Type B pancreatic cell (in vitro differentiated cells): ENCODE data around the gene PHLDA3. TPM values are rescaled to one million over a fixed set of nuclear protein-coding genes. Genes with fewer than 3 reads are reported as not detected.
"Not testable (repeated sequence)": the region's sequence is repeated elsewhere in the genome, so short reads cannot be mapped to it uniquely, and the experiment has no call there.

ENCODE experiments used
- DNase-seq: peaks from one replicate; pipeline ENCODE4 v3.0.0; 2021; ENCODE audit warnings: mixed read lengths; ENCODE audit not compliant: unreplicated experiment; ENCODE audit errors: extremely low spot score
- H3K27ac Mint-ChIP-seq: 2 replicates; pipeline ENCODE4 v1.8.0; 2021; ENCODE audit warnings: mild to moderate bottlenecking, mixed read lengths
- H3K27me3 Mint-ChIP-seq: 2 replicates; pipeline ENCODE4 v1.8.0; 2021; ENCODE audit warnings: mixed read lengths
- H3K36me3 Mint-ChIP-seq: 2 replicates; pipeline ENCODE4 v1.8.0; 2021; ENCODE audit warnings: mixed read lengths
- H3K4me1 Mint-ChIP-seq: one replicate; pipeline ENCODE4 v1.8.0; 2021; ENCODE audit warnings: mixed read lengths; ENCODE audit not compliant: unreplicated experiment
- H3K4me3 Mint-ChIP-seq: 2 replicates; pipeline ENCODE4 v1.8.0; 2021; ENCODE audit warnings: mild to moderate bottlenecking, mixed read lengths
- H3K9me3 Mint-ChIP-seq: 2 replicates; pipeline ENCODE4 v1.8.0; 2021; ENCODE audit warnings: mixed read lengths
- CTCF ChIP-seq: fragments of 200-600 bp; sonication (generic); conservative IDR thresholded peaks from 2 replicates; pipeline ENCODE4 v1.5.0; 2021; ENCODE audit warnings: antibody characterized with exemption, mild to moderate bottlenecking
- total RNA-seq: library from RNA; stranded (reverse); gene quantifications from 2 replicates; pipeline ENCODE4 v1.2.1, GENCODE V29; 2021; ENCODE audit warnings: low replicate concordance

The PHLDA3 gene
- total RNA-seq, 1 donor from 2014 or later = 59.3 TPM

DNA sequence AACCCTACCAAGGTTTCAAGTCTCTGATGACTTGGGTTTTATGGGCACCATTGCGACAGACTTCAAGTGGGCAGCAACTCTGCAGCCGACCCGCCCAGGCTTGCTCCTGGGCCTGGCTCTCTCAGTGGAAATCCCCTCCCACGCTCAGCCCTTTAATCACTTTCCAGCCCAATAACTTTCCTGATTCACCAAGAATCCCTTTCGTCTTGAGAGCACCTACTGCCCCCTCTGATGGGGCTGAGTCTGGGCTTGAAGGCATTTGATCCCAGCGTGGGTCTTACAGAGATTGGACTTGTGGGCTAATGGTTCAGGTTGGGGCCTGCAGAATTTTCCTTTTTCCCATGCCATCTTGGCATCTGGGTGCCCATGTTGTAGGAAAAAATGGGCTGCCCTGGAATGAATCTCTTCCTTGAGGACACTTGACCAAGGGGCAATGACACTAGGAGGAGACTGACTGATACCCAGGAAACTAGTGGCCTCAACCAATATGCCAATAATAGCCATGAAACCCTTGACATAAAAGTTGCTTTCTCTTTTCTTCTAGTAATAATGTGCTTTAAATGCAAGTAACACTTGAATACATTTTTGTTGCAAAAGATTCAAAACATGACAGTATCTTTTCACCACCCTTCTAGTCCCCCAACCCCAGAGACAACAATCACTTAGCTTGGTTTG lies 7.8 kb upstream of the PHLDA3 start:
- peaks cover 24% of the 10 kb centered on the region for H3K27me3 Mint-ChIP-seq
- H3K4me3 Mint-ChIP-seq = no peak overlapping the region
- H3K36me3 Mint-ChIP-seq = no peaks in the 10 kb centered on the region
- DNase-seq = no peak
- H3K27ac Mint-ChIP-seq = peak overlapping the region; percentile 72
- TF ChIP-seq CTCF = no peak
- H3K4me1 Mint-ChIP-seq = peaks cover 25% of the 10 kb centered on the region
- H3K9me3 Mint-ChIP-seq = peaks cover 4% of the 10 kb centered on the region

GRCh38 chr1:201475915-201476669 lies 7.1 kb upstream of the PHLDA3 start:
- H3K4me1 Mint-ChIP-seq = peaks cover 23% of the 10 kb centered on the region
- peak overlapping the region; percentile 72 for H3K27ac Mint-ChIP-seq
- peaks cover 4% of the 10 kb centered on the region for H3K9me3 Mint-ChIP-seq
- TF ChIP-seq CTCF = no peak
- no peak overlapping the region for H3K4me3 Mint-ChIP-seq
- H3K27me3 Mint-ChIP-seq = peaks cover 21% of the 10 kb centered on the region
- DNase-seq = no peak
- H3K36me3 Mint-ChIP-seq = no peaks in the 10 kb centered on the region

DNA sequence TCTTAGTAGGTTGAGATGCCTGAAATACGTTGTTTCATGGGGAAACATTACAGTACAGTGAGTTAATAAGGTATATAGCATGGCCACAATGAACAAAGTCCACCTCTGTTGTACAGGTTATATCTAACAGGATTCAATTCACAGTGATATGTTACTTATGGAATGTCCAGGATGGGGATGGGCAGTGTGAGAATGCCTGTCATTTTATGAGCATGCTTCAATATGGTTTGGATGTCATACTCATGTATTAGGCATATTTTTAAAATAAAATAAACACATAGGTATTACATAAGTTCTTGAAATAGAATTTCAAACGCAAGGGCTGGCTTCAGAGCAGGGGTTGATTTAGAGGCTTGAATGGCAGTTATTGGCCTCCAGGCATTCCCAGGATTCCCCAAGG lies 6.1 kb upstream of the PHLDA3 start:
- Mint-ChIP-seq H3K27me3 (peaks cover 19% of the 10 kb centered on the region), H3K27ac (peak overlapping the region; percentile 47), H3K9me3 (peaks cover 4% of the 10 kb centered on the region), H3K4me3 (no peak overlapping the region), H3K36me3 (no peaks in the 10 kb centered on the region), H3K4me1 (peaks cover 22% of the 10 kb centered on the region)
- DNase-seq = no peak
- TF ChIP-seq CTCF = no peak

DNA sequence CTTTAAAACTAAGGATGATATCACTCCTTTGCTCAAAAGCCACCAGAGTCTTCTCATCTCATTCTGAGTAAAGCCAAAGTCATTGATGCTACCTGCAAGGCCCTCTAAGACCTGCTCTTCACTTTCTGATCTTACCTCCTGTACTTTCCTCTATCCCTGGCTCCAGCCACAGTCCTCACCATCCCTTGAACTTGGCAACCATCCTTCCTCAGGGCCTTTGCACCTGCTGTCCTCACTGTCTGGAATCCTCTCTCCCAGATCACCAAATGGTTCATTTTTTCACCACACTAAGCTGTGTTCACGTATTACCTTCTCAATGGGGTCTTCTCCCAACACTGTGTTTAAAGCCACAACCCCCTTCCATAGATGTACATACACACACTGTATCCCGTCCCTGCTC lies 4.3 kb upstream of the PHLDA3 start:
- TF ChIP-seq CTCF = no peak
- Mint-ChIP-seq H3K27ac (peak overlapping the region; percentile 37), H3K4me1 (peaks cover 25% of the 10 kb centered on the region), H3K9me3 (peaks cover 4% of the 10 kb centered on the region), H3K27me3 (peaks cover 17% of the 10 kb centered on the region), H3K36me3 (no peaks in the 10 kb centered on the region), H3K4me3 (no peak overlapping the region)
- DNase-seq = no peak

DNA sequence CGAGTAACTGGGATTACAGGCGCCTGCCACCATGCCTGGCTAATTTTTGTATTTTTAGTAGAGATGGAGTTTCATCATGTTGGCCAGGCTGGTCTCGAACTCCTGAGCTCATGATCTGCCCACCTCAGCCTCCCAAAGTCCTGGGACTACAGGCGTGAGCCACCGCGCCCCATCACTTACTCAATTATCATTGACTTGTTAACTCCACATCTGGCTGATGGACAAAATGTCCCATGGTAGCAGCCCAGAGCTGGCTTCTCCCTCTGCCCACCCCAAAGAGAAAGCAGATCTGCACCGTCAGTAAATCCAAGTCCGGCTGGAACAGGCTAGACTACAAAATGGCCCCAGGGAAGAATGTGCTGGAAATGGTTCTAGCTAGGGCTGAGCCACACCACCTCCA lies 3.3 kb upstream of the PHLDA3 start:
- Mint-ChIP-seq H3K27me3 (peaks cover 17% of the 10 kb centered on the region), H3K27ac (peak overlapping the region; percentile 53), H3K4me1 (peaks cover 21% of the 10 kb centered on the region), H3K4me3 (peak overlapping the region; percentile 10)
- H3K9me3 Mint-ChIP-seq, H3K36me3 Mint-ChIP-seq, DNase-seq: not testable (repeated sequence)

- Mint-ChIP-seq H3K36me3 (peaks cover 4% of the 10 kb centered on the region), H3K27me3 (peaks cover 17% of the 10 kb centered on the region), H3K9me3 (peaks cover 4% of the 10 kb centered on the region), H3K27ac (no peak overlapping the region), H3K4me3 (no peak overlapping the region), H3K4me1 (peaks cover 18% of the 10 kb centered on the region)
- DNase-seq = no peak
- TF ChIP-seq CTCF = no peak
These were observed 2.8 kb upstream of the PHLDA3 start for GRCh38 chr1:201471772-201472171.
